ENCODE data around the gene FAN1. TPM values are rescaled to one million over a fixed set of nuclear protein-coding genes. Genes with fewer than 3 reads are reported as not detected.

FAN1 gene
- total and polyA plus RNA-seq, 2 donors (not counting 3 experiments of a cell fraction or from before 2014, with no cell fraction given) = 4.3 to 11.7 TPM

GRCh38 chr15:30889196-30889595 lies 14.5 kb upstream of the FAN1 start:
- intact Hi-C loops (cut with micrococcal nuclease) = no loop called here
- no TSS peak for BruUV-seq (replicated peaks)
- Histone ChIP-seq H3K9me3 (replicated peaks; ENCODE audit: control insufficient read depth, insufficient read depth, low read length) (no peaks in the 10 kb centered on the region), H4K20me1 (replicated peaks; ENCODE audit: control insufficient read depth, extremely low read depth, insufficient read depth, low read length) (no peaks in the 10 kb centered on the region), H3K27me3 (ENCODE audit: control insufficient read depth in 2 of 2, insufficient read depth in 2 of 2, low read length in 2 of 2) (peaks cover 0 to 3% of the 10 kb centered on the region in 2 experiments), H2AFZ (ENCODE audit: low read depth, low read length) (no peak overlapping the region), H3K9me1 (replicated peaks; ENCODE audit: control insufficient read depth, extremely low read depth, insufficient read depth, low read length) (no peaks in the 10 kb centered on the region), H3K4me3 (replicated peaks in 1 of 3; ENCODE audit: insufficient read depth in 1 of 3, low read depth in 1 of 3, low read length in 3 of 3) (no peak overlapping the region), H3K4me1 (ENCODE audit: control insufficient read depth, extremely low read depth, insufficient read depth, low read length) (no peaks in the 10 kb centered on the region), H3K4me2 (ENCODE audit: insufficient read depth, low read length) (no peak overlapping the region), H3K9ac (replicated peaks; ENCODE audit: extremely low read depth, insufficient read depth, low read length) (no peak overlapping the region), H3K79me2 (ENCODE audit: control insufficient read depth, insufficient read depth, low read length) (no peaks in the 10 kb centered on the region), H3K27ac (ENCODE audit: insufficient read depth, low read depth, low read length) (no peak overlapping the region), H3K36me3 (ENCODE audit: control insufficient read depth in 2 of 2, extremely low read depth in 1 of 2, insufficient read depth in 2 of 2, low read length in 2 of 2) (no peaks in the 10 kb centered on the region)
- dilution Hi-C loops (cut with MboI; ENCODE audit: extremely low pct_ligation_motif_present, low sequenced_read_pairs) = no loop called here
- ChIA-PET CTCF (no interaction called here), POLR2A (no interaction called here)
- FAIRE-seq = no peak
- TF ChIP-seq POLR2A (IDR thresholded peaks at IDR 0.05; ENCODE audit: low read depth, low read length) (no peak), FOS (IDR thresholded peaks at IDR 0.05; ENCODE audit: borderline replicate concordance, insufficient read depth, low read length) (no peak), JUN (IDR thresholded peaks at IDR 0.05; ENCODE audit: borderline replicate concordance, insufficient read depth, insufficient read length, low read depth) (no peak), GATA2 (IDR thresholded peaks at IDR 0.05; ENCODE audit: insufficient read depth, insufficient read length, low read depth, low read length) (no peak), POLR2AphosphoS5 (IDR thresholded peaks at IDR 0.05; ENCODE audit: insufficient read depth, low read depth, low read length) (no peak), MYC (IDR thresholded peaks at IDR 0.05; ENCODE audit: low read depth, low read length) (no peak), CTCF (IDR thresholded peaks at IDR 0.05; ENCODE audit: extremely low read depth in 1 of 2, insufficient read depth in 1 of 2, low read depth in 1 of 2, low read length in 2 of 2) (no peak), MAX (IDR thresholded peaks at IDR 0.05; ENCODE audit: insufficient read depth, insufficient read length) (no peak), EZH2 (IDR thresholded peaks at IDR 0.05; ENCODE audit: borderline replicate concordance, low read depth, low read length, severe bottlenecking) (no peak)
- no peak for DNase-seq (ENCODE audit: low read depth, low spot score)
